Liver (tissue), 9 donors: ENCODE measurements around the gene SIK1. TPM values are rescaled to one million over a fixed set of nuclear protein-coding genes. Genes with fewer than 3 reads are reported as not detected.
"Not testable (repeated sequence)": the region's sequence is repeated elsewhere in the genome, so short reads cannot be mapped to it uniquely, and the experiment has no call there.

Source experiments
- DNase-seq: peaks from one replicate; pipeline ENCODE4 v3.0.0-alpha.2; 2017; ENCODE audit warnings: low spot score
- H3K27ac ChIP-seq, 2 donors: one replicate each; pipeline ENCODE4 v1.7.0; 2013; ENCODE audit warnings: inconsistent platforms in 2 of 2, low read length in 2 of 2, control low read depth in 1 of 2, low read depth in 1 of 2, mild to moderate bottlenecking in 1 of 2
- H3K27me3 ChIP-seq, 4 donors: one replicate each; pipeline versions ENCODE4 v1.6.1 to v1.7.0; 2013; ENCODE audit warnings: low read length in 3 of 4, inconsistent platforms in 1 of 4, mild to moderate bottlenecking in 1 of 4, moderate library complexity in 1 of 4; ENCODE audit not compliant: control insufficient read depth in 4 of 4, insufficient read depth in 4 of 4
- H3K36me3 ChIP-seq, 4 donors: one replicate each; pipeline versions ENCODE4 v1.6.1 to v1.7.0; 2013; ENCODE audit warnings: low read length in 3 of 4, mild to moderate bottlenecking in 3 of 4, low read depth in 1 of 4, moderate library complexity in 1 of 4; ENCODE audit not compliant: control insufficient read depth in 4 of 4, insufficient read depth in 3 of 4
- H3K4me1 ChIP-seq, 4 donors: one replicate each; pipeline versions ENCODE4 v1.6.1 to v1.7.0; 2013; ENCODE audit warnings: low read length in 3 of 4, mild to moderate bottlenecking in 3 of 4, moderate library complexity in 1 of 4; ENCODE audit not compliant: control insufficient read depth in 4 of 4, insufficient read depth in 4 of 4
- H3K4me3 ChIP-seq, 3 donors: one replicate each; pipeline versions ENCODE4 v1.6.1 to v1.7.0; 2013; ENCODE audit warnings: low read length in 3 of 3, control low read depth in 1 of 3, low read depth in 1 of 3, mild to moderate bottlenecking in 1 of 3
- H3K9ac ChIP-seq, 2 donors: one replicate each; pipeline ENCODE4 v1.7.0; 2013; ENCODE audit warnings: low read length in 2 of 2, mild to moderate bottlenecking in 2 of 2, moderate library complexity in 2 of 2, control low read depth in 1 of 2, low read depth in 1 of 2
- H3K9me3 ChIP-seq, 4 donors: one replicate each; pipeline versions ENCODE4 v1.6.1 to v1.7.0; 2013; ENCODE audit warnings: low read length in 3 of 4; ENCODE audit not compliant: control insufficient read depth in 4 of 4
- WGBS: extraction: QIAGEN DNeasy Blood & Tissue Kit; methylation state at CpG from one replicate; pipeline ENCODE4 v1.1.7; 2013; 5-methylcytosine and 5-hydroxymethylcytosine counted together
- polyA plus RNA-seq, 2 donors: library from polyadenylated mRNA; stranded (reverse) in 1 of 2; unstranded in 1 of 2; fragments of 200-250 nt in 1 of 2; fragments of >200 nt in 1 of 2; fragmentation: Nextera tagmentation in 1 of 2; extraction: Ambion mirVana in 1 of 2; gene quantifications; one replicate each; pipeline versions ENCODE4 v1.2.1 to v1.2.3, GENCODE V29; 2013 to 2015
- total RNA-seq, 2 donors: library from RNA; depleted of rRNA; stranded (reverse); fragments of >200 nt; gene quantifications; one replicate each; pipeline ENCODE4 v1.2.3, GENCODE V29; 2014
- donor health status: healthy.
- donor health status: healthy.
- donor health status: healthy.
- donor health status: healthy.
- donor health status: healthy.

The SIK1 gene
- total and polyA plus RNA-seq, 4 donors = 0.53 to 1.8 (median 1.3) TPM

DNA sequence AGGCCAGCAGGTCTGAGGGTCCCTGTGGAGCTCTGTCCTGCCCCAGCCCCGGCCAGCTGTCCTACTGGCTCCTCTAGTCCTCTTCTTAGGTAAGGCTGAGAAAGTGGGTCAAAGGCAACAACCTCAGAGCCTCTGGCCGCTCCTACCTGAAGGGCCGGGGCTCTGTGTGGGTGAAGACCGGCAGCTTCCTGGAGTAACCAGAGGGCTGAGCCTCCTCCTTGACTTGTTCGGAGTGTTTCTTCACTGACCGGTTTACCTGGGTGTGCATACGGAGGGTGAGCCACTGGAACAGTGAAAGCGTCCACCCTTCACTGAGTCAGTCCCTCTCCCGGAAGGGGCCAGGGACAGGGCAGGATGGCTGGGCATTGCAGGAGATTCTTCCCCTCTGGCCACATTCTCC, 9.3 kb upstream of the SIK1 start:
- WGBS = no CpG with 5 or more reads among the region's 9 CpGs
- H3K4me1 ChIP-seq, H3K27me3 ChIP-seq, H3K27ac ChIP-seq, H3K9me3 ChIP-seq, H3K4me3 ChIP-seq, H3K36me3 ChIP-seq, H3K9ac ChIP-seq, DNase-seq: not testable (repeated sequence)

DNA sequence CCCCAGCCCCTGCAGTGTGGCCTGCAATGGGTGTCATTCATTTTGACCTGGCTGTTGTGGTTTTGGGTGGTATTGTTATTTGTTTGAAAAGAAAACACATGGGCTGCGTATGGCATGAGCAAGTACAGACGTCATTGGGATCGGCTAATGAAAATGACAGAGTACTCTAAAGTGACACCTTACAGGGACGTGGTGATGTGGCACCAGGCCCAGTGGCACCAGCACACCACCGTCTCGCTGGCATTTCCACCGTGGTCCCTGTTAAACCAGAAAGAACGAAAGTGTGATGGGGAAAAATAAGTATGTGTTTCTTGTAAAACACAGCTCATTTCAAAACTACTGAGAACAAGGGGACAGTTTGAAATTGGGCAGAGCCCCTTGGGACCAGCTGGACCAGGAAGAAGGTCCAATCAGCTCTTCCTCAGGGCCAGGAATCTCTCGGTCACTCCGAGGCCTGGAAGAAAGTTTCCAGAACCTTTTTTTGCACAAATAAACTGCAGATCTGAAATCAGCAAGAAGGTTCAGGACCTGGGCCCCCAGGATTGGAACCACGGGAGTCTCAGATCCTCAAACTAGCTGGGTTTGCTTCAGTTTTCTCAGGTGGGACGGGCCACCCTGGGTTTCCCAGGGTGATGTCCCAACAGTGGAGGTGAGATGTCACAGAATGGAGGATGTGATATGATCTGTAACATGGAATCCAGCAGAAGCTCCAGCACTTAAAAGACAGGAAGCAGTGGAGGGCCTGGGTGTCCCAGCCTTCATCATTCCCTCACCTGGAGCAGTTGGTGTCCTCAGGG, 6.6 kb upstream of the SIK1 start:
- H3K4me3 ChIP-seq, DNase-seq, H3K9me3 ChIP-seq, H3K4me1 ChIP-seq, H3K27ac ChIP-seq, H3K36me3 ChIP-seq, H3K9ac ChIP-seq, H3K27me3 ChIP-seq: not testable (repeated sequence)
- WGBS = no CpG with 5 or more reads among the region's 12 CpGs

- H3K4me1 ChIP-seq, H3K9me3 ChIP-seq, H3K27me3 ChIP-seq, H3K9ac ChIP-seq, H3K27ac ChIP-seq, H3K4me3 ChIP-seq, H3K36me3 ChIP-seq, DNase-seq: not testable (repeated sequence)
- no CpG with 5 or more reads among the region's 17 CpGs for whole genome bisulfite sequencing
Observed at GRCh38 chr21:43430830-43431416, 4.0 kb upstream of the SIK1 start.

- no CpG with 5 or more reads among the region's 6 CpGs for WGBS
- not testable (repeated sequence) for H3K4me1 ChIP-seq
Observed at GRCh38 chr21:43428964-43429363, 2.0 kb upstream of the SIK1 start.

DNA sequence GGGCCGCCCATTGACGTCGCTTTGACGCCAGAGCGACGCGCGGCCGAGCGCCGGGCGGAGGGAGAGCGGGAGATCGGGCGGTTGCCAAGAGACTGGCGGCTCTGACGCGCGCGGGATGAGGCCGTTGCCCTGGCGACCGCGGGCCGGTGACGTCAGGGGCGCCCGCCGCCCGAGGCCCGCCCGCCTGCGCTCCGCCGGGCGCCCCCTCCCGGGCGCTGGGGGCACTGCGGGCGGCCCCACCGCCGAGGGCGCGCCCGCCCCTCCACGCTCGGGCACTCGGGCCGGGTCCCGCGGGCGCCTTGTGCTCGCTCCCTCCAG, 270 bp upstream of the SIK1 start:
- not testable (repeated sequence) for H3K9ac ChIP-seq, H3K27me3 ChIP-seq
- no CpG with 5 or more reads among the region's 53 CpGs for WGBS

More at GRCh38 chr21:43428964-43429363, 2.0 kb upstream of the SIK1 start:
- not testable (repeated sequence) for DNase-seq, H3K4me3 ChIP-seq, H3K27ac ChIP-seq, H3K27me3 ChIP-seq, H3K9ac ChIP-seq, H3K36me3 ChIP-seq, H3K9me3 ChIP-seq

DNA sequence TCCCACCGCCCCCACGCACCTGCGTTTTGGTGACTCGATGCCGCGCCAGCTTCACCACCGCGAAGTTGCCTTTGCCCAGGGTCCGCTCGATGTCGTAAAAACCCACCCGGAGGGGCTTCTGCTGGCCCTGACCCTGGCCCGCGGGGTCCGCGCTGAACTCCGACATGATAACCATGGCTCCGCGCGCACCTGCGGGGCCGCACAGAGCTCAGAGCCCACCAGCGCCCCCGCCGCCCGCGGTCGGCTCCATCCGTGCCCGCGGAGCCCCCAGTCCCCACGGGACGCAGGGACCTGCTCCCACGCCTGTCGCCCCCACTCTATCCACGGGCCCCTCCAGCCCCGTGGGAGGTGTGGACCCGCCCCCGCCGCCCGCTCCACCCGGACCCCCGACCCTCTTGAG, 927 bp downstream of the SIK1 start:
- H3K4me1 ChIP-seq, H3K9me3 ChIP-seq, H3K27me3 ChIP-seq, H3K27ac ChIP-seq, H3K36me3 ChIP-seq, H3K4me3 ChIP-seq, H3K9ac ChIP-seq, DNase-seq: not testable (repeated sequence)
- no CpG with 5 or more reads among the region's 43 CpGs for WGBS

More for the DNA sequence above, 270 bp upstream of the SIK1 start:
- H3K36me3 ChIP-seq, H3K4me1 ChIP-seq, H3K27ac ChIP-seq, H3K9me3 ChIP-seq, H3K4me3 ChIP-seq, DNase-seq: not testable (repeated sequence)

DNA sequence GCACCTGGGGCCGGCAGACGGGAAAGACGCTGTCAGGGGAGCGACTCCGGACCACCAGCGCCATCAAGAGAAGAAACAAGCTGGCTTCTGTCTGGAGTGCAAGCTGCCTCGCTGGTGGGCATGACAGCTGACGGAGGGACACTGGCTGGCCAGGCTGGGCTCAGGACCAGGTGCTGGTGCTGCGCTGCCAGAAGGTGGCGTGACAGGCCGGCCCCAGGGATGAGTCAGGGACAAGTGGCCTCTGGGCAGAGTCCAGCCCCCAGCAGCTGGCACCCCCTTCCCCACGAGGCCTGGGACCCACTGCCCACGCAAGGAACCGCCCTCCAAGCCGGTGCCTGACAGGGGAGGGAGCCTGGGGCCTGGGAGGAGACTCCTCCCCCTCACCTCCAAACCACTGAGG, 7.5 kb downstream of the SIK1 start:
- H3K27me3 ChIP-seq, H3K36me3 ChIP-seq, H3K9me3 ChIP-seq, H3K4me3 ChIP-seq, DNase-seq, H3K9ac ChIP-seq, H3K27ac ChIP-seq, H3K4me1 ChIP-seq: not testable (repeated sequence)
- WGBS = no CpG with 5 or more reads among the region's 15 CpGs

GRCh38 chr21:43414576-43414975, 12.4 kb downstream of the SIK1 start:
- H3K27ac ChIP-seq, H3K4me1 ChIP-seq, H3K4me3 ChIP-seq, DNase-seq, H3K36me3 ChIP-seq, H3K9ac ChIP-seq, H3K9me3 ChIP-seq, H3K27me3 ChIP-seq: not testable (repeated sequence)
- WGBS = no CpG with 5 or more reads among the region's 5 CpGs
